ENCODE measurements around the gene SMC5. TPM values are rescaled to one million over a fixed set of nuclear protein-coding genes. Genes with fewer than 3 reads are reported as not detected.

SMC5 gene
- total RNA-seq, 1 experiment from 2014 or later: 27.5 TPM

DNA sequence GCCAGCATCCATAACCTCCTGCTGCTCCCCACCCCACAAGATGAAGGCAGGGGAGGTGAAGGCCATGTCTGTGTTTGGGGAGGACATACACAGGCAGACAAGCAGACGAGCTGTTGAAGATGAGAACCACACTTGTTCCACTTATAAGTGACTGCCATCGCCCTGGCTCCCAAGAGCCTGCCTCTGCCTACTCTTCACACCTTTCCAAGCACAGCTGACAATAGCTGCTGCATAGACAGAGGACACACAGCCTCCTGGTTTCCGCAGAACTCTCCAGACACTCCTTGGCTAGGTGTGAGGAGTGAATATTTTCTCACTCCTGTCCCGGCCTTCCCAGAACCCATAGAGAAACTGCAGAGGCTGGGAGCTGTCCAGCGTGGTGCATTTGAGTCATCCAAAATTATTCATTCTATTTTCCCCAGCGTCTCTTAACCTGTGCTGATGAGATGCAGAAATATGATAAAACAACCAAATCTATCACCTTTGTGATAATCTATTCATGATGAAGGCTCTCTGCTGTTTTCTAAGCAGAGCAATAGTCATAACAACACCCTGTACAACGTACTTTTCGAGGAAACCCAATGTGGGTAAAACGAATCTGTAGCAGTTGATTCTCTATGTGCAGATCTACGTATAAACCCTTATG lies 131.0 kb downstream of the SMC5 start:
- H3K4me2 ChIP-seq (ENCODE audit: low read length): no peak overlapping the region
- no peak overlapping the region for H3K27ac ChIP-seq (ENCODE audit: low read depth, low read length)
- RAD21 ChIA-PET (ENCODE audit: low non-redundant PET in 1 of 2, low total read pairs in 2 of 2, uncharacterized antibody in 2 of 2, unreplicated experiment in 2 of 2): interaction anchor here in 1 of 2 experiments (0.7 kb wide), 1 partner anchor 25 kb away, joined by 3 read pairs; no protein-coding TSS in a partner anchor
- no peak for DNase-seq (ENCODE audit: low read depth, low spot score)
- H3K4me1 ChIP-seq (ENCODE audit: control insufficient read depth in 1 of 2, insufficient read depth in 2 of 2, low read length in 2 of 2): peaks cover 5 to 8% of the 10 kb centered on the region in 2 experiments; a peak in 2 of 4 replicates
- no peak overlapping the region for H2AFZ ChIP-seq (ENCODE audit: low read depth, low read length, poor library complexity, severe bottlenecking)
- H3K4me3 ChIP-seq (replicated peaks in 1 of 2; ENCODE audit: low read depth in 1 of 2, low read length in 2 of 2): no peak overlapping the region
- no peaks in the 10 kb centered on the region for H3K79me2 ChIP-seq (ENCODE audit: insufficient read depth, low read length)
- H3K9me3 ChIP-seq (ENCODE audit: control insufficient read depth in 1 of 2, insufficient read depth in 1 of 2, low read depth in 1 of 2, low read length in 2 of 2): no peaks in the 10 kb centered on the region
- no peaks in the 10 kb centered on the region for H3K27me3 ChIP-seq (ENCODE audit: insufficient read depth, low read length)
- TF ChIP-seq EZH2 (IDR thresholded peaks at IDR 0.05) (no peak), JUND (IDR thresholded peaks at IDR 0.05) (no peak)
- TF ChIP-seq, protein P1, sequence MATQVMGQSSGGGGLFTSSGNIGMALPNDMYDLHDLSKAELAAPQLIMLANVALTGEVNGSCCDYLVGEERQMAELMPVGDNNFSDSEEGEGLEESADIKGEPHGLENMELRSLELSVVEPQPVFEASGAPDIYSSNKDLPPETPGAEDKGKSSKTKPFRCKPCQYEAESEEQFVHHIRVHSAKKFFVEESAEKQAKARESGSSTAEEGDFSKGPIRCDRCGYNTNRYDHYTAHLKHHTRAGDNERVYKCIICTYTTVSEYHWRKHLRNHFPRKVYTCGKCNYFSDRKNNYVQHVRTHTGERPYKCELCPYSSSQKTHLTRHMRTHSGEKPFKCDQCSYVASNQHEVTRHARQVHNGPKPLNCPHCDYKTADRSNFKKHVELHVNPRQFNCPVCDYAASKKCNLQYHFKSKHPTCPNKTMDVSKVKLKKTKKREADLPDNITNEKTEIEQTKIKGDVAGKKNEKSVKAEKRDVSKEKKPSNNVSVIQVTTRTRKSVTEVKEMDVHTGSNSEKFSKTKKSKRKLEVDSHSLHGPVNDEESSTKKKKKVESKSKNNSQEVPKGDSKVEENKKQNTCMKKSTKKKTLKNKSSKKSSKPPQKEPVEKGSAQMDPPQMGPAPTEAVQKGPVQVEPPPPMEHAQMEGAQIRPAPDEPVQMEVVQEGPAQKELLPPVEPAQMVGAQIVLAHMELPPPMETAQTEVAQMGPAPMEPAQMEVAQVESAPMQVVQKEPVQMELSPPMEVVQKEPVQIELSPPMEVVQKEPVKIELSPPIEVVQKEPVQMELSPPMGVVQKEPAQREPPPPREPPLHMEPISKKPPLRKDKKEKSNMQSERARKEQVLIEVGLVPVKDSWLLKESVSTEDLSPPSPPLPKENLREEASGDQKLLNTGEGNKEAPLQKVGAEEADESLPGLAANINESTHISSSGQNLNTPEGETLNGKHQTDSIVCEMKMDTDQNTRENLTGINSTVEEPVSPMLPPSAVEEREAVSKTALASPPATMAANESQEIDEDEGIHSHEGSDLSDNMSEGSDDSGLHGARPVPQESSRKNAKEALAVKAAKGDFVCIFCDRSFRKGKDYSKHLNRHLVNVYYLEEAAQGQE (IDR thresholded peaks at IDR 0.05; ENCODE audit: low read depth): peak; percentile 56
- no peak for ATAC-seq
- no TSS peak for BruUV-seq (replicated peaks)
- H4K20me1 ChIP-seq (ENCODE audit: insufficient read depth): no peaks in the 10 kb centered on the region
- H3K36me3 ChIP-seq (ENCODE audit: control insufficient read depth in 1 of 2, insufficient read depth in 2 of 2, low read length in 2 of 2): no peaks in the 10 kb centered on the region
- H3K9ac ChIP-seq (ENCODE audit: low read length): no peak overlapping the region
- intact Hi-C loops (cut with micrococcal nuclease): no loop called here
- H3K9me2 ChIP-seq (ENCODE audit: insufficient read depth): no peaks in the 10 kb centered on the region
- POLR2A ChIA-PET: no interaction called here
- CTCF ChIA-PET: no interaction called here

GRCh38 chr9:70390933-70391341 lies 132.2 kb downstream of the SMC5 start:
- no peaks in the 10 kb centered on the region for H3K27me3 ChIP-seq (ENCODE audit: insufficient read depth, low read length)
- no peaks in the 10 kb centered on the region for H3K9me2 ChIP-seq (ENCODE audit: insufficient read depth)
- ChIA-PET RAD21 (ENCODE audit: low non-redundant PET in 1 of 2, low total read pairs in 2 of 2, uncharacterized antibody in 2 of 2, unreplicated experiment in 2 of 2) (no interaction called here), CTCF (interaction anchor here (1.2 kb wide), 1 partner anchor 94 kb away, joined by 3 read pairs; no protein-coding TSS in a partner anchor), POLR2A (no interaction called here)
- peaks cover 5 to 8% of the 10 kb centered on the region in 2 experiments; a peak in 2 of 4 replicates for H3K4me1 ChIP-seq (ENCODE audit: control insufficient read depth in 1 of 2, insufficient read depth in 2 of 2, low read length in 2 of 2)
- H3K9me3 ChIP-seq (ENCODE audit: control insufficient read depth in 1 of 2, insufficient read depth in 1 of 2, low read depth in 1 of 2, low read length in 2 of 2): no peaks in the 10 kb centered on the region
- H3K36me3 ChIP-seq (ENCODE audit: control insufficient read depth in 1 of 2, insufficient read depth in 2 of 2, low read length in 2 of 2): no peaks in the 10 kb centered on the region
- ATAC-seq (no peak), DNase-seq (ENCODE audit: low read depth, low spot score) (no peak)
- no peaks in the 10 kb centered on the region for H4K20me1 ChIP-seq (ENCODE audit: insufficient read depth)
- no peak overlapping the region for H3K27ac ChIP-seq (ENCODE audit: low read depth, low read length)
- H3K9ac ChIP-seq (ENCODE audit: low read length): no peak overlapping the region
- H3K79me2 ChIP-seq (ENCODE audit: insufficient read depth, low read length): no peaks in the 10 kb centered on the region
- intact Hi-C loops (cut with micrococcal nuclease): no loop called here
- no peak overlapping the region for H3K4me3 ChIP-seq (replicated peaks in 1 of 2; ENCODE audit: low read depth in 1 of 2, low read length in 2 of 2)
- H3K4me2 ChIP-seq (ENCODE audit: low read length): no peak overlapping the region
- no peak overlapping the region for H2AFZ ChIP-seq (ENCODE audit: low read depth, low read length, poor library complexity, severe bottlenecking)
- no TSS peak for BruUV-seq (replicated peaks)
- TF ChIP-seq YY1 (IDR thresholded peaks at IDR 0.05; ENCODE audit: extremely low read depth, insufficient replicate concordance, low read depth, low read length): no peak
- no peak for TF ChIP-seq EZH2phosphoT487 (IDR thresholded peaks at IDR 0.05; ENCODE audit: borderline replicate concordance)
- no peak for TF ChIP-seq FOSL1 (IDR thresholded peaks at IDR 0.05; ENCODE audit: low read depth)
- TF ChIP-seq, protein P1 (IDR thresholded peaks at IDR 0.05; ENCODE audit: low read depth): no peak
- no peak for TF ChIP-seq ZNF274 (IDR thresholded peaks at IDR 0.05; ENCODE audit: low read depth, low read length)
- TF ChIP-seq TCF7L2 (IDR thresholded peaks at IDR 0.05; ENCODE audit: borderline replicate concordance, extremely low read depth, insufficient read depth, insufficient read length): no peak
